COLO829 (cell line): ENCODE measurements around the gene MGA.
A peak's percentile ranks its signal among the peaks of the same experiment; 100 is the strongest.

Experiments
- DNase-seq: peaks from one replicate; pipeline ENCODE4 v3.0.0; 2012; ENCODE audit warnings: low spot score

Gene MGA

GRCh38 chr15:41783296-41783695, 123.1 kb downstream of the MGA start:
- DNase-seq, result no peak

- no peak for DNase-seq
These were observed 128.1 kb downstream of the MGA start for GRCh38 chr15:41788262-41788661.

GRCh38 chr15:41789236-41789635, 129.0 kb downstream of the MGA start:
- peak; percentile 77 for DNase-seq

- peak; percentile 40 for DNase-seq
These were observed 129.5 kb downstream of the MGA start for GRCh38 chr15:41789662-41790061.

- no peak for DNase-seq
These were observed 130.0 kb downstream of the MGA start for GRCh38 chr15:41790169-41790568.

- no peak for DNase-seq
These were observed 130.7 kb downstream of the MGA start for GRCh38 chr15:41790756-41791546.

GRCh38 chr15:41791547-41791937, 131.3 kb downstream of the MGA start:
- DNase-seq, result no peak

GRCh38 chr15:41792000-41792637, 131.9 kb downstream of the MGA start:
- DNase-seq, result no peak

GRCh38 chr15:41794081-41794480, 133.9 kb downstream of the MGA start:
- DNase-seq, result no peak

GRCh38 chr15:41795996-41796856, 136.0 kb downstream of the MGA start:
- no peak for DNase-seq

- no peak for DNase-seq
These were observed 137.2 kb downstream of the MGA start for GRCh38 chr15:41797201-41797944.

GRCh38 chr15:41798607-41799487, 138.6 kb downstream of the MGA start:
- no peak for DNase-seq

- DNase-seq, result no peak
These were observed 139.2 kb downstream of the MGA start for GRCh38 chr15:41799488-41799805.

- no peak for DNase-seq
These were observed 141.0 kb downstream of the MGA start for GRCh38 chr15:41801185-41801584.

GRCh38 chr15:41801850-41802455, 141.7 kb downstream of the MGA start:
- no peak for DNase-seq

- no peak for DNase-seq
These were observed 144.2 kb downstream of the MGA start for GRCh38 chr15:41804361-41804760.

GRCh38 chr15:41804916-41805666, 144.9 kb downstream of the MGA start:
- DNase-seq, result no peak

- no peak for DNase-seq
These were observed 145.5 kb downstream of the MGA start for GRCh38 chr15:41805711-41806110.

- DNase-seq, result no peak
These were observed 146.3 kb downstream of the MGA start for GRCh38 chr15:41806291-41807181.
